ENCODE measurements around the gene PLCD1. TPM values are rescaled to one million over a fixed set of nuclear protein-coding genes. Genes with fewer than 3 reads are reported as not detected.

The PLCD1 gene
- total and polyA plus RNA-seq, 2 donors (not counting 1 experiment from before 2014, with no cell fraction given) = 8.2 to 47.2 TPM

DNA sequence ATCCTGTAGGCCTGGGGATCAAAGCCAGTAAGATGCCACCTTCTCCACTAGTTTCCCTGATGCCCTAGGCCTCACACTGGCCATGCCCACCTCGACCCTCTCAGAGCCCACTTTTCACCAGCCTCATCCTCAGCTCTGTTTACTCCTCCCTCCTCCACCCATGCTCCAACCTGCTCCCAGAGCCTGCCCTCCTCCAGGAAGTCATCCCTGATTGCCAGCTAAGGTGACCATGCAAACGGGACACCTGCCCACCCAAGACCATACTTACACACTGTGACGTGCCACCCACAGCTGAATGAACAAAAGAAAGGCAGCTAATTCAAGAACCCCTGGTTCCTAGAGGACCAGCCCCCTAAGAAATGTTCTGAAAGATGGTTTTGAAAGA, 9.1 kb downstream of the PLCD1 start:
- H3K27ac ChIP-seq (ENCODE audit: insufficient read depth, low read length) = no peak overlapping the region
- peaks cover 4% of the 10 kb centered on the region for H3K36me3 ChIP-seq (ENCODE audit: control insufficient read depth, insufficient read depth, low read length)
- TF ChIP-seq EZH2 (IDR thresholded peaks at IDR 0.05; ENCODE audit: low read length, missing control alignments) = no peak
- TF ChIP-seq, protein P1, sequence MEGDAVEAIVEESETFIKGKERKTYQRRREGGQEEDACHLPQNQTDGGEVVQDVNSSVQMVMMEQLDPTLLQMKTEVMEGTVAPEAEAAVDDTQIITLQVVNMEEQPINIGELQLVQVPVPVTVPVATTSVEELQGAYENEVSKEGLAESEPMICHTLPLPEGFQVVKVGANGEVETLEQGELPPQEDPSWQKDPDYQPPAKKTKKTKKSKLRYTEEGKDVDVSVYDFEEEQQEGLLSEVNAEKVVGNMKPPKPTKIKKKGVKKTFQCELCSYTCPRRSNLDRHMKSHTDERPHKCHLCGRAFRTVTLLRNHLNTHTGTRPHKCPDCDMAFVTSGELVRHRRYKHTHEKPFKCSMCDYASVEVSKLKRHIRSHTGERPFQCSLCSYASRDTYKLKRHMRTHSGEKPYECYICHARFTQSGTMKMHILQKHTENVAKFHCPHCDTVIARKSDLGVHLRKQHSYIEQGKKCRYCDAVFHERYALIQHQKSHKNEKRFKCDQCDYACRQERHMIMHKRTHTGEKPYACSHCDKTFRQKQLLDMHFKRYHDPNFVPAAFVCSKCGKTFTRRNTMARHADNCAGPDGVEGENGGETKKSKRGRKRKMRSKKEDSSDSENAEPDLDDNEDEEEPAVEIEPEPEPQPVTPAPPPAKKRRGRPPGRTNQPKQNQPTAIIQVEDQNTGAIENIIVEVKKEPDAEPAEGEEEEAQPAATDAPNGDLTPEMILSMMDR (conservative IDR thresholded peaks at IDR 0.05 in 1 of 2, IDR thresholded peaks at IDR 0.05 in 1 of 2; ENCODE audit: low read depth in 1 of 2, low read length in 2 of 2) = no peak
- no peak overlapping the region for H2AFZ ChIP-seq (ENCODE audit: low read length)
- no peak for DNase-seq (ENCODE audit: low read depth in 2 of 2)
- H3K4me2 ChIP-seq (ENCODE audit: extremely low read depth, insufficient read depth, low read length) = no peak overlapping the region
- H4K20me1 ChIP-seq (ENCODE audit: control insufficient read depth, extremely low read depth, insufficient read depth, low read length) = no peaks in the 10 kb centered on the region
- peaks cover under 1% of the 10 kb centered on the region for H3K4me1 ChIP-seq (ENCODE audit: control insufficient read depth, extremely low read depth, insufficient read depth, low read length)
- no peaks in the 10 kb centered on the region for H3K9me3 ChIP-seq (ENCODE audit: control insufficient read depth, insufficient read depth, low read depth, low read length)
- H3K79me2 ChIP-seq (ENCODE audit: control insufficient read depth, insufficient read depth, low read length) = no peaks in the 10 kb centered on the region
- no peak overlapping the region for H3K4me3 ChIP-seq (replicated peaks in 1 of 4; ENCODE audit: control extremely low read depth in 1 of 4, insufficient read depth in 1 of 4, low read depth in 3 of 4, low read length in 4 of 4)
- H3K27me3 ChIP-seq (ENCODE audit: control insufficient read depth, insufficient read depth, low read length) = no peaks in the 10 kb centered on the region
- no peak overlapping the region for H3K9ac ChIP-seq (ENCODE audit: insufficient read depth, low read length)

DNA sequence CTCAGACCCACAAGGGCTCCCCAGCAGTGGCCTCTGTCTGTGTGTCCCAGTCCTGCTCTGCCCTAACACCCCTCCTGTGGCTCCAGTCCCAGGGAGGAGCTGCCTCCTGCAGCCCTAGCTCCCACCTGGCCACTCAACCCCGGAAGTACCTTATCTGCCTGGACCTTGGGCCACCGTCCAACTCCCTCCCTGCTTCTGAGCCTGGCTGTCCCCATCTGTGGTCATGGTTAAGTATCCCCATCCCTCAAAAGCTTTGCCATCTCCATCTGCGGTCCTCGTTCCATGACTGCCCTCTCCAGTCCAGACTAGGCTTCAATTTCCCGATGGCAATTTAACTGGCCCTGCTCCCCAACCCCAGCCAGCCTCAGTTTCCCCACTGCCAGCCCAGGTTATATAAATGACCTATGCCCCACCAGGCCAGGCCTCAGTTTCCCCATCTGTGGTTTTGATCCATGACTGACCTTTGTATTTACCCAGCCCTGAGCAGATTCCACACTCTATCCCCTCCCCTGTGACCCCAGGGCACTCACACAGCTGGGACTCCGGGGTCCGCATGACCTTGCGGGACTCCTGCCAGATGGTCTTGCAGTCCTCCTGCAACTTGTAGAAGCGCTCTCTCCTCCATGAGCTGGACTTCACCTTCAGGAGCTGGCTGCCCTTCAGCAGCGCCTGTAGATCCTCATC, 9.6 kb downstream of the PLCD1 start:
- Histone ChIP-seq H3K27ac (ENCODE audit: insufficient read depth, low read length) (no peak overlapping the region), H3K4me3 (replicated peaks in 1 of 4; ENCODE audit: control extremely low read depth in 1 of 4, insufficient read depth in 1 of 4, low read depth in 3 of 4, low read length in 4 of 4) (no peak overlapping the region), H3K79me2 (ENCODE audit: control insufficient read depth, insufficient read depth, low read length) (no peaks in the 10 kb centered on the region), H3K9me3 (ENCODE audit: control insufficient read depth, insufficient read depth, low read depth, low read length) (no peaks in the 10 kb centered on the region), H3K4me2 (ENCODE audit: extremely low read depth, insufficient read depth, low read length) (no peak overlapping the region), H3K4me1 (ENCODE audit: control insufficient read depth, extremely low read depth, insufficient read depth, low read length) (no peaks in the 10 kb centered on the region), H3K27me3 (ENCODE audit: control insufficient read depth, insufficient read depth, low read length) (no peaks in the 10 kb centered on the region), H3K36me3 (ENCODE audit: control insufficient read depth, insufficient read depth, low read length) (peaks cover 4% of the 10 kb centered on the region), H2AFZ (ENCODE audit: low read length) (no peak overlapping the region), H3K9ac (ENCODE audit: insufficient read depth, low read length) (no peak overlapping the region), H4K20me1 (ENCODE audit: control insufficient read depth, extremely low read depth, insufficient read depth, low read length) (no peaks in the 10 kb centered on the region)
- TF ChIP-seq, protein P1 (conservative IDR thresholded peaks at IDR 0.05 in 1 of 2, IDR thresholded peaks at IDR 0.05 in 1 of 2; ENCODE audit: low read depth in 1 of 2, low read length in 2 of 2) = no peak
- no peak for TF ChIP-seq EZH2 (IDR thresholded peaks at IDR 0.05; ENCODE audit: low read length, missing control alignments)
- no peak for DNase-seq (ENCODE audit: low read depth in 2 of 2)

DNA sequence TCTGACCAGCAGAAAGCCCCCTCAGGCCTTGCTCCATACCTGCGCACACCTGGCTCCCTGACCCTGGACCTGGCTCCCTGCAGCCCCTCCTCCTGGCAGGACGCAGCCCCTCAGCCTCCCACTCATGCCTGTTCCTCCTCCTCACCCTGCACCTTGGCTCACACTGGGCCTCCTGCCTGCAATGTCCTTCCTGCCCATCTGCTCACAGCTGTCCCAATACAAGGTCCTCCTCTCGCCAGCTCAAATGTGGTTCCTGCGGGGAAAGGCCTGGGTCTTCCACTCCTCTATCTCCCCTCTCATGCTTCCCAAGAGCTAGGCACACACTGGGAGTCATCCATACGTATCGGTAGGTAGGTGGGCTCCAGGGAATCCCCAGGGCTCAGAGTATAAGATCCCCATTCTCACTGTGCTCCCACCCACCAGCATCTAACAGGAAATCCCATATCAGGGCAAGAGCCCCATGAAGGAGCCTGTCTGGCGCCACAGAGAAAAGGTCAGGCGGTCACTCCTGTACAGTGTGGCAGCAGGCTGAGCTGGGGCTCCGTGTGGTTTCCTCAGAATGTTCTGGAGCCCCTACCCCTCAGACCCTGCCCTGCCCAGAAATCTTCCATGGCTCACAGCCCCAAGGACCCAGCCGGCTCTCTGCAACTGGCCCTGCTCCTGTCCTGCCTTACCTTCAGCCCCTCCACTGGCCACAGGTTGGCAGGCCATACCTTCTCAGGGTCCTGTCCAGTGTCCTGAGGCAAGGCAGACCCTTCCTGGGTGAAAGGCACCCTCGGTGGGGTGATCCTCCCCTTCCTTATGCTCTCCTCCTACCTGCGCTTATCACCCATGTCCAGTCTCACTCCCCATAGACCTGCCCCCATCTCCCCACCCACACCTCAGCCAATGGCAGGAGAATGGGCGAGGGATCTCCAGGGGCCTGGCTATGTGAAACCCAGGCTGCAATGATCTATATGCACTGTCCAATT, 10.9 kb downstream of the PLCD1 start:
- peaks cover 4% of the 10 kb centered on the region for H3K36me3 ChIP-seq (ENCODE audit: control insufficient read depth, insufficient read depth, low read length)
- DNase-seq (ENCODE audit: low read depth in 2 of 2) = no peak
- no peak for TF ChIP-seq EZH2 (IDR thresholded peaks at IDR 0.05; ENCODE audit: low read length, missing control alignments)
- TF ChIP-seq, protein P1 (conservative IDR thresholded peaks at IDR 0.05 in 1 of 2, IDR thresholded peaks at IDR 0.05 in 1 of 2; ENCODE audit: low read depth in 1 of 2, low read length in 2 of 2) = no peak
- no peaks in the 10 kb centered on the region for H3K4me1 ChIP-seq (ENCODE audit: control insufficient read depth, extremely low read depth, insufficient read depth, low read length)
- no peaks in the 10 kb centered on the region for H3K9me3 ChIP-seq (ENCODE audit: control insufficient read depth, insufficient read depth, low read depth, low read length)
- no peaks in the 10 kb centered on the region for H3K79me2 ChIP-seq (ENCODE audit: control insufficient read depth, insufficient read depth, low read length)
- H3K27me3 ChIP-seq (ENCODE audit: control insufficient read depth, insufficient read depth, low read length) = no peaks in the 10 kb centered on the region
- H3K4me2 ChIP-seq (ENCODE audit: extremely low read depth, insufficient read depth, low read length) = no peak overlapping the region
- H3K27ac ChIP-seq (ENCODE audit: insufficient read depth, low read length) = no peak overlapping the region
- no peak overlapping the region for H3K4me3 ChIP-seq (replicated peaks in 1 of 4; ENCODE audit: control extremely low read depth in 1 of 4, insufficient read depth in 1 of 4, low read depth in 3 of 4, low read length in 4 of 4)
- H2AFZ ChIP-seq (ENCODE audit: low read length) = no peak overlapping the region
- H3K9ac ChIP-seq (ENCODE audit: insufficient read depth, low read length) = no peak overlapping the region
- no peaks in the 10 kb centered on the region for H4K20me1 ChIP-seq (ENCODE audit: control insufficient read depth, extremely low read depth, insufficient read depth, low read length)
